GM19397 (cell line): ENCODE data around the gene FANCL.
"Not testable (repeated sequence)": the region's sequence is repeated elsewhere in the genome, so short reads cannot be mapped to it uniquely, and the experiment has no call there.

Source experiments
- ATAC-seq: cut with Tn5 transposase; IDR thresholded peaks from one replicate; pipeline ENCODE4 v1.9.1; 2021; ENCODE audit warnings: mild to moderate bottlenecking, moderate library complexity; ENCODE audit not compliant: unreplicated experiment

Gene FANCL

DNA sequence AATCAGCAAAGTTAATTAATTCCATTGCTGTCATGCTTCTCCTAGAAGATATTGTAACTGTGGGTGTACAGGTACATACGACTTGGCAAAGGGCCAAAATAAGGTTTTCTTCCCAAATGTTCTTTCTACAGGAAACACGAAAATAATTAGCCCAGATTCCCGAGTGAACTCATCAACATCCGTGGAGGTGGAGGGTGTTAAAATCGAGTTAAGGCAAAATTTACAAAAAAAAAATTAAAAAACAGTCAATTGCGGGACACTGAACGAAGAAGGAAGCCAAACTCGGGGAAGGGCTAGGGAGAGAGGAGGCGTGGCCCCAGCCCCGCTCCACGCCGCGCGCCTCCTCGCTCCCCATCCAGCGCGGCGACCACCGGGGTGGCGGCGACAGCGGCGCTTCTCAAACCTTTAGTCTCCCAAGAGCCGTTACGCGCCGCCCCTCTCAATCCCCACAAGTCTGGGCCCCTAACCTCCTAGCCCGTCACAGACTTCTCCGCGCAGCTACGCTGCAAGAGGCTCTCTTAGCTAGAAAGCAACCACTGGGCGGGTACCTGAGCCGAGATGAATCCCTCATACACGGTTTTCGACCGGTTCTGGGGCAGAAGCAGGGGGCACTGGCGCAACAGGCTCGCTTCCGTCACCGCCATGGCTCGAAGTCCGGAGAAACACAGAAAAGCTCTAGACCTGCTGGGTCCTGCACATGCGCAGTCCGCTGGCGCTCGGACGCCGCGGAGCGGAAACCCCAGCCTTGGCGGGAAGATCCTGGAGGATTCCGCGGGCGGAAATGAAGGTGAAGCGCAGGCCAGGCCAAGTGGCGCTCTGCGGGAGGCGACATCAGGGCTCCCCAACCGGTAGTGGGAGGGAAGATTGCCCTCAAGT, at the start of gene FANCL:
Gene FANCL (minus strand): TSS at position 656 of the 876 bp plus-strand sequence. CDS start 12 bp downstream, at position 644.
- peak; percentile 86 for ATAC-seq

GRCh38 chr2:58289029-58289428, 47.9 kb upstream of the FANCL start:
- no peak for ATAC-seq

GRCh38 chr2:58283931-58284330, 42.8 kb upstream of the FANCL start:
- no peak for ATAC-seq

GRCh38 chr2:58275144-58275543, 34.0 kb upstream of the FANCL start:
- ATAC-seq: not testable (repeated sequence)

DNA sequence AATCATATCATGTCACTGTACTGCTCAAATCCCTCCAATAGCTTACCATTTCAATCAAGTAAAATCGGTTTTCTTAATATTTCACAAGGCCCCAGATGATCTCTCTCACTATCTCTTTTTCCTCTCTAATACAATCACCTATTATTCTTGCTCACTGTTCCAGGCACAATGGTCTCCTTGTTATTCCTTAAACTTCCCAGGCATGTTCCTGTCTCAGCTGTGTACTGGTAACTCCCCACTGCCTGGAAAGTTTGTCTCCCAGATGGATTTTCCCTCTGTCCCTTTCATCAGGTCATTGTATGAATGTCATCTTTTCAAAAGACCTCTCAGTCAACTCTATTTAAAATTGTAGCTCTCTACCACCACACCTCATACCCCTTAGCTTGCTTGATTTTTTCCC, 30.7 kb upstream of the FANCL start:
- ATAC-seq: no peak

GRCh38 chr2:58268685-58269084, 27.6 kb upstream of the FANCL start:
- no peak for ATAC-seq

DNA sequence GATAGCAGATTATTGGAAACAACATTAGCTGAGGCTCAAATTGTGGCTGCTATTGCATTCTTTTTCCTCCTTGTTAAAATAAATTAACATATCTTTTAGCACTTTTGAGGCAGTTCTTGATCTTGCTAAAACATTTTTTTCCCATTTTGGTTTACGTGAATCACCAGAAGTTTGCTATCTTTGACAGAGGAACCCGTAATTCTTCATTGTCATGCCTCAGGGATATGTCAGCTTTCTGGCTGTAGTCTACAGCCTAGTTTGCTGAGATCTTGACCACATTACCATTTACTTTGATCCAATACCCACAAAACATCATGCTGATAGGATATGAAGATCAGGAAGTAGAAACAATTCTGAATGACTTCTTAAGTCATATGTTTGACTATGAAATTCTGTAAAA, 25.1 kb upstream of the FANCL start:
- no peak for ATAC-seq

DNA sequence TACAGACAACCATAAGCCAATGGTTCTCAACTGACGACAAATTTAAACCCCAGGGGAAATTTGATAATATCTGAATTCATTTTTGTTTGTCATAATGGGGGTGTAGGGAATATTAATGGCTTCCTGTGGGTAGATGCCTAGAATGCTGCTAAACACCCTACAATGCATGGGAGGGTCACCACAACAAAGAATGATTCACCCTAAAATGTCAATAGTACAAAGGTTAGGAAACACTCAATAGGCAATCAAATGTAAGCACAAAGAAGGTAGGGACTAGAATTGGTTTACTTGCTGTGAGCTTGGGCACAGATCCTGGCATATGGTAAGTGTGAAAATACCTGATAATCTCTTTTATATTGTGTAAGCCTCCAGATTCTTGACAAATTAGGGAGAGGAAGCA, 20.1 kb upstream of the FANCL start:
- ATAC-seq: no peak

GRCh38 chr2:58258456-58258855, 17.3 kb upstream of the FANCL start:
- ATAC-seq: not testable (repeated sequence)

DNA sequence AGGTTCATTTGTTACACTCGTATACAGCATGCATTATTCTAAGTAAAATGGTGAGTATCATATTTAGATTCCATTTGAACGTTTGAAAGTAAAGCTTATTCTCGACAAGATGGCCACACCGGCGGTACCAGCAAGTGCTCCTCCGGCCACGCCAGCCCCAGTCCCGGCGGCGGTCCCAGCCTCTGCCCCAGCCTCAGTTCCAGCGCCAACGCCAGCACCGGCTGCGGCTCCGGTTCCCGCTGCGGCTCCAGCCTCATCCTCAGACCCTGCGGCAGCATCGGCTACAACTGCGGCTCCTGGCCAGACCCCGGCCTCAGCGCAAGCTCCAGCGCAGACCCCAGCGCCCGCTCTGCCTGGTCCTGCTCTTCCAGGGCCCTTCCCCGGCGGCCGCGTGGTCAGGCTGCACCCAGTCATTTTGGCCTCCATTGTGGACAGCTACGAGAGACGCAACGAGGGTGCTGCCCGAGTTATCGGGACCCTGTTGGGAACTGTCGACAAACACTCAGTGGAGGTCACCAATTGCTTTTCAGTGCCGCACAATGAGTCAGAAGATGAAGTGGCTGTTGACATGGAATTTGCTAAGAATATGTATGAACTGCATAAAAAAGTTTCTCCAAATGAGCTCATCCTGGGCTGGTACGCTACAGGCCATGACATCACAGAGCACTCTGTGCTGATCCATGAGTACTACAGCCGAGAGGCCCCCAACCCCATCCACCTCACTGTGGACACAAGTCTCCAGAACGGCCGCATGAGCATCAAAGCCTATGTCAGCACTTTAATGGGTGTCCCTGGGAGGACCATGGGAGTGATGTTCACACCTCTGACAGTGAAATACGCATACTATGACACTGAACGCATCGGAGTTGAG, 10.4 kb upstream of the FANCL start:
- ATAC-seq: not testable (repeated sequence)

- no peak for ATAC-seq
Measured at GRCh38 chr2:58241546-58241864, 380 bp upstream of the FANCL start.

DNA sequence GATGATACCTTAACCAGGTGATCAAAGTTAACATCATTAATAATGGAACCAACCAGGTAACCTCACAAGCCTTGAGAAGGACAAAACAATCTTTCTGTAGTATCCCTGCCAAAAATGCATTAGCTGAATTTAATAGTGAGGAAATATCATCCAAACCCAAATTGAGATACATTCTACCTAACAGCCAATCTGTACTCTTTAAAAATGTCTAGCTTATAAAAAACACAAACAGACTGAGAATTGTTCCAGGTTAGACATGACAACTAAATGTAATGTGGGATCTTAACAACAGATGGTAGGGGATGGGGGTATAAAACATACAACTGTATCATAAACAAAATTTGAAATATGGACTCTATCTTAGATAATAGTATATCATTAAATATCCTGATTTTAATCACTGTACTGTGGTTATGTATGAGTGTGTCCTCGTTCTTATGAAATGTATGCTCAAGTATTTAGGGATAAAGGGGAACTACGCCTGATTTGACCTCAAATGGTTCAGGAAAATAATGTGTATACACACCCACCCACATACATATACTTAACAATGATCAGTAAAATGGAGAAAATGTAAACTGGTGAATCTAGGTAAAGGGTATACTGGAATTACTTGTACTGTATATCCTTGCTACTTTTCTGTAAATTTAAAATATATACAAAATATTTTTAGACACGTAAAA, 1.7 kb downstream of the FANCL start:
- no peak for ATAC-seq

DNA sequence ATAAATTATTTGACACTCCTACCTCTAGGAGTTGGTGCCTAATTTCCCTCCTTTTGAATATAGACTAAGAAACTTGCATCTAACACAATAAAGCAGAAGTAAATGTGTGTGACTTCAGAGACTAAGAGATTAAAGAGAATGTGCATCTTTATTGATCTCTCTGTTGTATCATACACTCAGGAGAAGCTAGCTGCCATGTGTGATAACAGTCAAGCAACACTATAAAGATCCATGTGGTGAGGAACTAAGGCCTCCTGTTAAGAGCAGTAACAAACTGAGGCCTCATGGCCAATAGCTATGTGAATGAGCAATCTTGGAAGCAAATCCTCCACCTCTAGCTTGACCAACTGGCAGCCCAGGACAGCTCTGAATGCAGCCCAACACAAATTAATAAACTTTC, 3.4 kb downstream of the FANCL start:
- no peak for ATAC-seq

DNA sequence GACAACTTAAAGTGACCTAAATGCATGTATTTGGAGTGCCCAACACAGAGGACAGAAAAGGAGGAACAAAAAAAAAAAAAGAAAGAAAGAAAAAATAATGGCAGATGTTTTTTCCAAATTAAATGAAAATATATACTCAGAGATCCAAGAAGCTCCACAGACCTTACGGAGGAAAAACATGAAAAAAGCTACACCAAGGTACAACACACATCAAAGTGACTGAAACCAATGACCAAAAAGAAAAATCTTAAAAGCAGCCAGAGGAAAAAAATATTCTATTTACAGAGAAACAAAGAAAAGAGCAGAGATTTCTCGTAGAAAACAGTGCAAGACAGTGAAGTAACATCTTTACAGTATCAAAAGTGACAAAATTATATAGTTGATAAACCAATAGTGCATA, 5.1 kb downstream of the FANCL start:
- no peak for ATAC-seq

GRCh38 chr2:58235170-58235569, 6.0 kb downstream of the FANCL start:
- no peak for ATAC-seq

GRCh38 chr2:58228299-58228698, 12.8 kb downstream of the FANCL start:
- ATAC-seq: no peak

- ATAC-seq: no peak
Measured at GRCh38 chr2:58227171-58227917, 13.8 kb downstream of the FANCL start.

- ATAC-seq: no peak
Measured at GRCh38 chr2:58221909-58222308, 19.2 kb downstream of the FANCL start.

GRCh38 chr2:58215429-58215828, 25.7 kb downstream of the FANCL start:
- ATAC-seq: no peak

DNA sequence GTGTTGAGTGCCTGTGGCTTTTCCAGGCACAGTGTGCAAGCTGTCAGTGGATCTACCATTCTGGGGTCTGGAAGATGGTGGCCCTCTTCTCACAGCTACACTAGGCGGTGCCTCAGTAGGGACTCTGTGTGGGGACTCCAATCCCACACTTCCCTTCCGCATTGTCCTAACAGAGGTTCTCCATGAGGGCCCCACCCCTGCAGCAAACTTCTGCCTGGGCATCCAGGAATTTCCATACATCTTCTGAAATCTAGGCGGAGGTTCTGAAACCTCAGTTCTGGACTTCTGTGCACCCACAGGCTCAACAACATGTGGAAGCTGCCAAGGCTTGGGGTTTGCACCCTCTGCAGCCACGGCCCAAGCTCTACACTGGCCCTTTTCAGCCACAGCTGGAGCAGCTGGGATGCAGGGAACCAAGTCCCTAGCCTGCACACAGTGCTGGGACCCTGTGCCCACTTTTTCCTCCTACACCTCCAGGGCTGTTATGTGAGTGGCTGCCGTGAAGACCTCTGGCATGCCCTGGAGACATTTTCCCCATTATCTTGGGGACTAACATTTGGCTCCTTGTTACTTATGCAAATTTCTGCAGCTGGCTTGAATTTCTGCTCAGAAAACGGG, 30.1 kb downstream of the FANCL start:
- not testable (repeated sequence) for ATAC-seq
